PC-3 (cell line): Measurements from ENCODE around the gene C19orf25.

ENCODE experiments used
- EZH2 ChIP-seq: fragments of 300-600 bp; sonication (generic); IDR thresholded peaks from one replicate; pipeline ENCODE4 v1.6.1; 2017; ENCODE audit warnings: antibody characterized with exemption, mild to moderate bottlenecking, low read length; ENCODE audit not compliant: unreplicated experiment
- TF ChIP-seq, protein P1 (sequence below): fragments of 300-600 bp; sonication (generic); conservative IDR thresholded peaks from 2 replicates; pipeline ENCODE4 v1.5.1; 2017; ENCODE audit warnings: antibody characterized with exemption, low read depth, mild to moderate bottlenecking, low read length

- TF ChIP-seq, protein P1, sequence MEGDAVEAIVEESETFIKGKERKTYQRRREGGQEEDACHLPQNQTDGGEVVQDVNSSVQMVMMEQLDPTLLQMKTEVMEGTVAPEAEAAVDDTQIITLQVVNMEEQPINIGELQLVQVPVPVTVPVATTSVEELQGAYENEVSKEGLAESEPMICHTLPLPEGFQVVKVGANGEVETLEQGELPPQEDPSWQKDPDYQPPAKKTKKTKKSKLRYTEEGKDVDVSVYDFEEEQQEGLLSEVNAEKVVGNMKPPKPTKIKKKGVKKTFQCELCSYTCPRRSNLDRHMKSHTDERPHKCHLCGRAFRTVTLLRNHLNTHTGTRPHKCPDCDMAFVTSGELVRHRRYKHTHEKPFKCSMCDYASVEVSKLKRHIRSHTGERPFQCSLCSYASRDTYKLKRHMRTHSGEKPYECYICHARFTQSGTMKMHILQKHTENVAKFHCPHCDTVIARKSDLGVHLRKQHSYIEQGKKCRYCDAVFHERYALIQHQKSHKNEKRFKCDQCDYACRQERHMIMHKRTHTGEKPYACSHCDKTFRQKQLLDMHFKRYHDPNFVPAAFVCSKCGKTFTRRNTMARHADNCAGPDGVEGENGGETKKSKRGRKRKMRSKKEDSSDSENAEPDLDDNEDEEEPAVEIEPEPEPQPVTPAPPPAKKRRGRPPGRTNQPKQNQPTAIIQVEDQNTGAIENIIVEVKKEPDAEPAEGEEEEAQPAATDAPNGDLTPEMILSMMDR = no peak
- no peak for TF ChIP-seq EZH2
Observed at GRCh38 chr19:1514295-1514661, 35.3 kb upstream of the C19orf25 start.
